Esophagus muscularis mucosa (tissue), 4 donors: ENCODE data around the gene SHC2. TPM values are rescaled to one million over a fixed set of nuclear protein-coding genes. Genes with fewer than 3 reads are reported as not detected.

ENCODE experiments used
- DNase-seq: peaks from one replicate; pipeline ENCODE4 v3.0.0-alpha.2; 2017; ENCODE audit errors: extremely low spot score
- H3K27ac ChIP-seq, 4 donors: fragments of 200-600 bp; sonication (generic); replicated peaks in 1 of 4; 1 replicate in 3 of 4; 2 replicates in 1 of 4; pipeline ENCODE4 v1.5.1; 2016 to 2019; ENCODE audit warnings: mild to moderate bottlenecking in 1 of 4
- H3K27me3 ChIP-seq, 4 donors: fragments of 200-600 bp; sonication (generic); one replicate each; pipeline versions ENCODE4 v1.5.1 to v1.6.0; 2016 to 2019
- H3K36me3 ChIP-seq, 4 donors: fragments of 200-600 bp; sonication (generic); one replicate each; pipeline ENCODE4 v1.5.1; 2016 to 2019
- H3K4me1 ChIP-seq, 4 donors: fragments of 200-600 bp; sonication (generic); one replicate each; pipeline ENCODE4 v1.5.1; 2016 to 2019
- H3K4me3 ChIP-seq, 4 donors: fragments of 200-600 bp; sonication (generic); 1 replicate in 2 of 4; 2 replicates in 2 of 4; pipeline ENCODE4 v1.5.1; 2016 to 2019; ENCODE audit warnings: mild to moderate bottlenecking in 4 of 4, moderate library complexity in 1 of 4
- H3K9me3 ChIP-seq, 4 donors: fragments of 200-600 bp; sonication (generic); 1 replicate in 3 of 4; 2 replicates in 1 of 4; pipeline ENCODE4 v1.5.1; 2016 to 2019
- CTCF ChIP-seq, 3 experiments: fragments of 200-600 bp in 2 of 3; fragments of 450-650 bp in 1 of 3; sonication (generic) in 2 of 3; IDR thresholded peaks; one replicate each; pipeline ENCODE4 v1.5.1; 2017 to 2019; ENCODE audit warnings: antibody characterized with exemption in 3 of 3, mild to moderate bottlenecking in 2 of 3, moderate library complexity in 1 of 3
- EP300 ChIP-seq: sonication (generic); formaldehyde crosslinking; IDR thresholded peaks from one replicate; pipeline ENCODE4 v1.6.1; 2017; ENCODE audit warnings: antibody characterized with exemption
- POLR2A ChIP-seq: fragments of 450-650 bp; IDR thresholded peaks from one replicate; pipeline ENCODE4 v1.6.1; 2017; ENCODE audit warnings: antibody characterized with exemption, moderate library complexity, mild to moderate bottlenecking, low read depth
- POLR2AphosphoS5 ChIP-seq, 2 donors: sonication (generic); formaldehyde crosslinking; IDR thresholded peaks; one replicate each; pipeline ENCODE4 v1.6.1; 2017; ENCODE audit warnings: antibody characterized with exemption in 2 of 2
- WGBS: methylation state at CpG from one replicate; pipeline ENCODE4 v1.1.5; 2018; 5-methylcytosine and 5-hydroxymethylcytosine counted together
- intact Hi-C: fragments of 100-400 bp; cut with DNase I; formaldehyde crosslinking; loops from one replicate; pipeline ENCODE4 v1.15.1; 2023
- total RNA-seq, 4 donors: library from RNA; depleted of rRNA; stranded (reverse); fragments of >200 nt; gene quantifications; one replicate each; pipeline versions ENCODE4 v1.1.0 to v1.2.1, GENCODE V29; 2016

Gene SHC2
- total RNA-seq, 4 donors from 2014 or later, result 11.2 to 35.6 (median 18.7) TPM

GRCh38 chr19:379796-380195 is 81.0 kb downstream of the SHC2 start:
- intact Hi-C loops, result loop anchor here (10.0 kb wide), 1 partner anchor 105 kb away; no protein-coding TSS in a partner anchor

GRCh38 chr19:378706-379105 is 82.1 kb downstream of the SHC2 start:
- TF ChIP-seq POLR2A (no peak), EP300 (no peak), POLR2AphosphoS5 (IDR thresholded peaks at IDR 0.05) (no peak), CTCF (IDR thresholded peaks at IDR 0.05) (no peak)
- intact Hi-C loops, result no loop called here
- DNase-seq, result no peak
- Histone ChIP-seq H3K27ac (no peak overlapping the region), H3K4me1 (peaks cover 0 to under 1% (median 0%) of the 10 kb centered on the region in 4 donors), H3K36me3 (no peaks in the 10 kb centered on the region), H3K9me3 (no peaks in the 10 kb centered on the region), H3K27me3 (peaks cover 3 to 47% (median 9%) of the 10 kb centered on the region in 4 donors), H3K4me3 (no peak overlapping the region)
- WGBS, result 91% methylated on average over 9 of the region's 14 CpGs

More at GRCh38 chr19:379796-380195, 81.0 kb downstream of the SHC2 start:
- WGBS, result 90% methylated on average over 15 of the region's 16 CpGs
- Histone ChIP-seq H3K27me3 (peaks cover 3 to 46% (median 10%) of the 10 kb centered on the region in 4 donors), H3K9me3 (no peaks in the 10 kb centered on the region), H3K4me3 (no peak overlapping the region), H3K27ac (no peak overlapping the region), H3K36me3 (no peaks in the 10 kb centered on the region), H3K4me1 (peaks cover 0 to 6% (median 0%) of the 10 kb centered on the region in 4 donors)
- no peak for DNase-seq
- TF ChIP-seq POLR2AphosphoS5 (IDR thresholded peaks at IDR 0.05), result no peak
- TF ChIP-seq POLR2A, result no peak
- TF ChIP-seq CTCF (IDR thresholded peaks at IDR 0.05), result no peak
- TF ChIP-seq EP300, result no peak

GRCh38 chr19:377801-378581 is 82.8 kb downstream of the SHC2 start:
- 76% methylated on average over 37 of the region's 38 CpGs for WGBS

GRCh38 chr19:376111-376470 is 84.7 kb downstream of the SHC2 start:
- no peak for DNase-seq
- intact Hi-C loops, result no loop called here

More at GRCh38 chr19:377801-378581, 82.8 kb downstream of the SHC2 start:
- H3K4me1 ChIP-seq, result no peaks in the 10 kb centered on the region
- no peaks in the 10 kb centered on the region for H3K9me3 ChIP-seq
- TF ChIP-seq POLR2AphosphoS5 (IDR thresholded peaks at IDR 0.05) (no peak), EP300 (no peak), CTCF (IDR thresholded peaks at IDR 0.05) (no peak), POLR2A (no peak)
- DNase-seq, result no peak
- no peak overlapping the region for H3K4me3 ChIP-seq
- no peaks in the 10 kb centered on the region for H3K36me3 ChIP-seq
- intact Hi-C loops, result no loop called here
- H3K27me3 ChIP-seq, result peaks cover 3 to 48% (median 5%) of the 10 kb centered on the region in 4 donors
- no peak overlapping the region for H3K27ac ChIP-seq

More at GRCh38 chr19:376111-376470, 84.7 kb downstream of the SHC2 start:
- TF ChIP-seq CTCF (IDR thresholded peaks at IDR 0.05), result no peak
- no peak for TF ChIP-seq POLR2A
- no peak for TF ChIP-seq EP300
- TF ChIP-seq POLR2AphosphoS5 (IDR thresholded peaks at IDR 0.05), result no peak
- WGBS, result 94% methylated on average over 7 of the region's 8 CpGs
- no peak overlapping the region for H3K27ac ChIP-seq
- no peak overlapping the region for H3K4me3 ChIP-seq
- H3K27me3 ChIP-seq, result peaks cover 0 to 54% (median 2%) of the 10 kb centered on the region in 4 donors
- peaks cover 7 to 12% (median 10%) of the 10 kb centered on the region in 4 donors for H3K4me1 ChIP-seq
- H3K9me3 ChIP-seq, result no peaks in the 10 kb centered on the region
- H3K36me3 ChIP-seq, result no peaks in the 10 kb centered on the region
